ENCODE measurements around the gene SACM1L. TPM values are rescaled to one million over a fixed set of nuclear protein-coding genes. Genes with fewer than 3 reads are reported as not detected.

SACM1L gene
- total RNA-seq, 4 donors from 2014 or later, result 23.8 to 34.6 (median 32.1) TPM

DNA sequence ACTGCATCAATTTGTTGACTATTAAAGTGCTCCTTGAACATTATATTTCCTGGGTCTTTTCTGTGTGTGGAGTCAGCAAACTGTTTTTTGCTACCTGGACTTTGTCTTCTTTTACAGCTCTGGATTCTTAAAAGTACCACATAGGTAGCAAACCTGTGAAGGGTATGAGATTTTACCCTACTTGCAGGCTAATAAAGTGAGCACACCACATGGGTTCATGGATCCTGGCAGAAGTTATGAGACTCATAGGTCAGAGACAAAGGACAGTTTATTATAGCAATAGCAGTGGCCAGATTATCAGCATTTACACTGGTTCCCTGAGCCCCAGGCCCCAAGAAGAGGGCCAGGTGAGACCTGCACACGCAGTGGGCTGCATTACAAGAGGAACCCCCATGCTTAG, 8.0 kb upstream of the SACM1L start:
- 100% methylated on average over 1 of the region's 1 CpG for WGBS, 2 donors
- DNase-seq (ENCODE audit: low spot score in 2 of 2), result no peak
- intact Hi-C loops (cut with DNase I; ENCODE audit: low total_unique reads), result no loop called here
- H3K4me3 ChIP-seq (ENCODE audit: low read depth, poor library complexity, severe bottlenecking), result no peak overlapping the region
- TF ChIP-seq, protein P1, sequence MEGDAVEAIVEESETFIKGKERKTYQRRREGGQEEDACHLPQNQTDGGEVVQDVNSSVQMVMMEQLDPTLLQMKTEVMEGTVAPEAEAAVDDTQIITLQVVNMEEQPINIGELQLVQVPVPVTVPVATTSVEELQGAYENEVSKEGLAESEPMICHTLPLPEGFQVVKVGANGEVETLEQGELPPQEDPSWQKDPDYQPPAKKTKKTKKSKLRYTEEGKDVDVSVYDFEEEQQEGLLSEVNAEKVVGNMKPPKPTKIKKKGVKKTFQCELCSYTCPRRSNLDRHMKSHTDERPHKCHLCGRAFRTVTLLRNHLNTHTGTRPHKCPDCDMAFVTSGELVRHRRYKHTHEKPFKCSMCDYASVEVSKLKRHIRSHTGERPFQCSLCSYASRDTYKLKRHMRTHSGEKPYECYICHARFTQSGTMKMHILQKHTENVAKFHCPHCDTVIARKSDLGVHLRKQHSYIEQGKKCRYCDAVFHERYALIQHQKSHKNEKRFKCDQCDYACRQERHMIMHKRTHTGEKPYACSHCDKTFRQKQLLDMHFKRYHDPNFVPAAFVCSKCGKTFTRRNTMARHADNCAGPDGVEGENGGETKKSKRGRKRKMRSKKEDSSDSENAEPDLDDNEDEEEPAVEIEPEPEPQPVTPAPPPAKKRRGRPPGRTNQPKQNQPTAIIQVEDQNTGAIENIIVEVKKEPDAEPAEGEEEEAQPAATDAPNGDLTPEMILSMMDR (IDR thresholded peaks at IDR 0.05), result no peak
- no peak for TF ChIP-seq POLR2A (IDR thresholded peaks at IDR 0.05)

DNA sequence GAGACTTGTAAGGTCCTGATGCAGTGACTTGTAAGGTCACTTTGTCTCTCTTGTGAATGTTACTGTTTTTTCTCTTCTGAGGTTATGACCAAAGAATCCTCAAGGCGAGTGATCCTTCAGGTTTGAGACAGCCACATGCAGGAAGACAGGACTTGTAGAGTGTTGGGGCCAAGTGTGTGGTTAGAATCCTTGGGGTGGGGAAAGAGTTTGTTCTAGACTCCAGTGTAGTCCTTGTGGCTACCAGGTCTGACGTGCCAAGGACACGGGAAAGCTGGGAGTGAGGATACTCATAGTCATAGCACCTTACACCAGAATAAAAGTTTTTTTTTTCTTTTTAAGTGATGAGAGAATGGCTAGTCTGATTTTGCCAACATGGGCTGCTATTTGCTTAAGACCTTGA, 7.3 kb upstream of the SACM1L start:
- no peak for TF ChIP-seq POLR2A (IDR thresholded peaks at IDR 0.05)
- TF ChIP-seq, protein P1 (IDR thresholded peaks at IDR 0.05), result no peak
- DNase-seq (ENCODE audit: low spot score in 2 of 2), result no peak
- intact Hi-C loops (cut with DNase I; ENCODE audit: low total_unique reads), result no loop called here
- 79 to 88% methylated on average over 3 of the region's 3 CpGs for WGBS, 2 donors
- no peak overlapping the region for H3K4me3 ChIP-seq (ENCODE audit: low read depth, poor library complexity, severe bottlenecking)

DNA sequence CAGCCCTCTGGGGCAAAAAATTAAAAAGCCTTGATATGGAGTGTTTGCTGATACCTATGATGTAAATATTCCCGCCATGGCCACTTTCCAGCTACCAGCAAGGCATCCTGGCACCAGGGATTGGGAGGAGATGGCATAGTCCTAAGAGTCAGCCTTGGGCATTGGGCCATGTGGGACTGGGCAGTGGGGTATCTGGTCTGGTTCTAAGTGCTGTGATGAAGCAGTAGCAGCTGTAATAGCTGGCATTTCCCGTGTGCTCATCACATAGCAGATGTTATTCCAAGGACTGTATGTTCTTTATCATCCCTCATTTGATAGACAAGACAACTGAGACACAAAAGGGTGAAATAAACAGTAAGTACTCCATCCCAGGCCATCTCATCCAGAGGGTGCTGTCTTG, 6.9 kb upstream of the SACM1L start:
- WGBS, 2 donors, result 95 to 97% methylated on average over 2 of the region's 2 CpGs
- no peak for DNase-seq (ENCODE audit: low spot score in 2 of 2)
- intact Hi-C loops (cut with DNase I; ENCODE audit: low total_unique reads), result no loop called here
- H3K4me3 ChIP-seq (ENCODE audit: low read depth, poor library complexity, severe bottlenecking), result no peak overlapping the region
- TF ChIP-seq, protein P1 (IDR thresholded peaks at IDR 0.05), result no peak
- no peak for TF ChIP-seq POLR2A (IDR thresholded peaks at IDR 0.05)

DNA sequence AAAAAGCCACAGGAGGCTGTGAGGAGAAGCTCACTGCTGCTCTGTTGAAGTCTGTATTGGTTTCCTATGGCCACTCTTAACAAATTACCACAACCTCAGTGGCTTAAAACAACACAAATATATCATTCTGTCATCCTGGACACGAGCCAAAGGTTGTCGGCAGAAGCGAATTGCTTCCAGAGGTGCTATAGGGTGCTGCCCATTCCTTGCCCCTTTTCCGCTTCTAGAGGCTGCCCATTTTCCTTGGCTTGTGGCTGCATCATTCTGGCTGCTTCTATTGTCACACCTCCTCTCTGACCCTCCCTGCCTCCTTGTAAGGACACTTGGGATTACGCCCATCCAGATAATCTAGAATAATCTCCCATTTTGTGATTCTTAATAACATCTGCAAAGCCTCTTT, 6.4 kb upstream of the SACM1L start:
- WGBS, 2 donors, result 71 to 75% methylated on average over 5 of the region's 5 CpGs
- DNase-seq (ENCODE audit: low spot score in 2 of 2), result no peak
- H3K4me3 ChIP-seq (ENCODE audit: low read depth, poor library complexity, severe bottlenecking), result no peak overlapping the region
- intact Hi-C loops (cut with DNase I; ENCODE audit: low total_unique reads), result no loop called here
- no peak for TF ChIP-seq POLR2A (IDR thresholded peaks at IDR 0.05)
- TF ChIP-seq, protein P1 (IDR thresholded peaks at IDR 0.05), result no peak

DNA sequence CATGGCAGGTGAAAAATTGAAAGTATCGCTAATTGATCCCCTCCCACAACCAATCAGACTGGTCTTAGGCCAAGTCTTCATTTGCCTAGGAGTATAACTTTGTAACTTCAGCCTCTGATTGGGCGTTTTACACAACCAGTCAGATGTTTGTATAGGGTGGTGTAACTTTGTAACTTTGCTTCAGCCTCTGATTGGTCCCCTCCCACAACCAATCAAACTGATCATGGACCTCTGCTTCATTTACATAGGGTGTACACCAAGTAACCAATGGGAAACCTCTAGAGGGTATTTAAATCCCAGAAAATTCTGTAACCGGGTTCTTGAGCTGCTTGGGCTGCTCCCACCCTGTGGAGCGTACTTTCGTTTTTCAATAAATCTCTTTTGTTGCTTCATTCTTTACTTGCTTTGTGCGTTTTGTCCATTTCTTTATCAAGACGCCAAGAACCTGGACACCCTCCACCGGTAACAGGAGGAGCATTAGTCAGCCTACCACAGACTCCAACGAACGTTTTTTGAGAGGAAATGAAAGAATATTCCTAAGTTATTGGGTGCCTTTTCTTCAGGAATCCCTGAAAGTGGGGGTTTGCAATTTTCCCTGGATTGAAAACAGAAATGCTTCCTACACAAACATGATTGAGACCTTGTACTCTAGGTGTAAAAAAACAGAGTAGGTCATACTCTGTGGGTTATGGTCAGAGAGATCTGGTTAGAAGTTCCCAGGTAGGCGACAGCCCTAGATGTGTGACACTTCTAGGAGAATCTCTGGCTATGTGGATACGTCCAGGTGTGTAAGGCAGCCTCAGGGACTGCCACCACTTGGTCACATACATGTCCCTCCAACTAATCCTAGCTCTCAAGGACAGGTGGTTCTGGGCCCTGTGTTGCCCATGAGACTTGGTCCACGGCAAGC, 5.5 kb upstream of the SACM1L start:
- WGBS, 2 donors, result 77% methylated on average over 13 of the region's 13 CpGs
- intact Hi-C loops (cut with DNase I; ENCODE audit: low total_unique reads), result no loop called here
- H3K4me3 ChIP-seq (ENCODE audit: low read depth, poor library complexity, severe bottlenecking), result no peak overlapping the region
- DNase-seq (ENCODE audit: low spot score in 2 of 2), result no peak
- no peak for TF ChIP-seq POLR2A (IDR thresholded peaks at IDR 0.05)
- TF ChIP-seq, protein P1 (IDR thresholded peaks at IDR 0.05), result no peak
